Measurements from ENCODE around the gene BPIFA2. TPM values are rescaled to one million over a fixed set of nuclear protein-coding genes. Genes with fewer than 3 reads are reported as not detected.

BPIFA2 gene
- total RNA-seq, 1 experiment from 2014 or later, result not detected

DNA sequence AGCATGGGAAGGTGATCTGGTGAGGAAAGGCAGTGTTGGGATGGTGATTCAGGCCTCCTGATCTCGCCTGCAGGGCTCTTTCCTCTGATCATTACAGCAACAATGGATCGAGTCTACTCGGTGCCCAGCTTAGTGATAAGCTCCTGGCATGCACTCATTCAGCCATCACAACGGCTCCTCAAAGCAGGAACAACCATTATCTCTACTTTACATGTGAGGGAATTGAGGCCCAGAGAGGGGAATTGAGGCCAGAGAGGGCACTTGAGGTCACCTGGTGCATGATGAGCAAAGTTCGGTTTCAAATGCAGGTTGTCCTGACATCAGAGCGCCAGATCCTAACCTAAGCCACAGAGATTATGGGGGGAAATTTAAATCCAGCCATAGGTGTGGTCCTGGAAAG is 42.0 kb upstream of the BPIFA2 start:
- Histone ChIP-seq H3K79me2 (ENCODE audit: insufficient read depth, low read length) (no peaks in the 10 kb centered on the region), H3K23ac (ENCODE audit: insufficient read length, low read depth, low read length) (no peak overlapping the region), H3K4ac (ENCODE audit: low read depth, low read length) (no peak overlapping the region), H3K79me1 (ENCODE audit: insufficient read depth, low read depth, low read length, poor library complexity, severe bottlenecking) (no peaks in the 10 kb centered on the region), H2AK5ac (ENCODE audit: insufficient read length, low read length) (no peak overlapping the region), H2BK120ac (ENCODE audit: low read depth, low read length, poor library complexity, severe bottlenecking) (no peak overlapping the region), H4K91ac (ENCODE audit: insufficient read length, low read depth, low read length) (no peak overlapping the region), H4K20me1 (ENCODE audit: control insufficient read depth, insufficient read depth, insufficient read length) (no peaks in the 10 kb centered on the region), H4K8ac (replicated peaks; ENCODE audit: insufficient read length, low read depth, low read length) (no peak overlapping the region), H2BK20ac (ENCODE audit: low read depth, low read length, poor library complexity, severe bottlenecking) (no peak overlapping the region), H2BK12ac (ENCODE audit: insufficient read length, low read depth, low read length) (no peak overlapping the region), H3K9me3 (ENCODE audit: control insufficient read depth, low read depth, low read length) (no peaks in the 10 kb centered on the region), H2BK5ac (ENCODE audit: insufficient read length, low read length) (no peak overlapping the region), H3K18ac (ENCODE audit: insufficient read length, low read depth, low read length) (no peak overlapping the region), H3K27ac (ENCODE audit: insufficient read length, low read depth, low read length) (no peak overlapping the region), H2BK15ac (ENCODE audit: low read depth, low read length) (no peak overlapping the region), H2AFZ (ENCODE audit: low read length) (no peak overlapping the region), H3K4me1 (ENCODE audit: insufficient read depth, low read length) (no peaks in the 10 kb centered on the region), H3K9ac (ENCODE audit: extremely low read depth, insufficient read length, low read length) (no peak overlapping the region), H3K23me2 (ENCODE audit: insufficient read length, low read depth, low read length, poor library complexity, severe bottlenecking) (no peaks in the 10 kb centered on the region), H4K5ac (ENCODE audit: insufficient read length, low read depth, low read length) (no peak overlapping the region), H3T11ph (ENCODE audit: low read length) (no peak overlapping the region), H3K4me2 (ENCODE audit: insufficient read depth, insufficient read length, low read length) (no peak overlapping the region), H3K14ac (ENCODE audit: insufficient read depth, low read length) (no peak overlapping the region), H3K27me3 (ENCODE audit: insufficient read depth, low read length) (no peaks in the 10 kb centered on the region), H3K56ac (ENCODE audit: insufficient read length, low read depth, low read length) (no peak overlapping the region)
- H3K4me1 Mint-ChIP-seq, result peaks cover 0 to 3% of the 10 kb centered on the region in 2 experiments; a peak in 1 of 4 replicates
- no peak overlapping the region for H3K4me3 Mint-ChIP-seq
- TF ChIP-seq, protein P1, sequence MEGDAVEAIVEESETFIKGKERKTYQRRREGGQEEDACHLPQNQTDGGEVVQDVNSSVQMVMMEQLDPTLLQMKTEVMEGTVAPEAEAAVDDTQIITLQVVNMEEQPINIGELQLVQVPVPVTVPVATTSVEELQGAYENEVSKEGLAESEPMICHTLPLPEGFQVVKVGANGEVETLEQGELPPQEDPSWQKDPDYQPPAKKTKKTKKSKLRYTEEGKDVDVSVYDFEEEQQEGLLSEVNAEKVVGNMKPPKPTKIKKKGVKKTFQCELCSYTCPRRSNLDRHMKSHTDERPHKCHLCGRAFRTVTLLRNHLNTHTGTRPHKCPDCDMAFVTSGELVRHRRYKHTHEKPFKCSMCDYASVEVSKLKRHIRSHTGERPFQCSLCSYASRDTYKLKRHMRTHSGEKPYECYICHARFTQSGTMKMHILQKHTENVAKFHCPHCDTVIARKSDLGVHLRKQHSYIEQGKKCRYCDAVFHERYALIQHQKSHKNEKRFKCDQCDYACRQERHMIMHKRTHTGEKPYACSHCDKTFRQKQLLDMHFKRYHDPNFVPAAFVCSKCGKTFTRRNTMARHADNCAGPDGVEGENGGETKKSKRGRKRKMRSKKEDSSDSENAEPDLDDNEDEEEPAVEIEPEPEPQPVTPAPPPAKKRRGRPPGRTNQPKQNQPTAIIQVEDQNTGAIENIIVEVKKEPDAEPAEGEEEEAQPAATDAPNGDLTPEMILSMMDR (conservative IDR thresholded peaks at IDR 0.05), result no peak
- peaks cover 11 to 15% of the 10 kb centered on the region in 2 experiments for H3K9me3 Mint-ChIP-seq
- no CpG with 5 or more reads among the region's 6 CpGs for WGBS (ENCODE audit: extremely low coverage, insufficient read length, low lambda C conversion rate)
- peaks cover 0 to 3% (median 0%) of the 10 kb centered on the region in 3 experiments; a peak in 1 of 7 replicates for H3K36me3 Mint-ChIP-seq (ENCODE audit: insufficient read depth in 1 of 3, low read depth in 3 of 3)
- no peak overlapping the region for H3K27ac Mint-ChIP-seq
- no peak for DNase-seq
- H3K27me3 Mint-ChIP-seq (ENCODE audit: low read depth), result peaks cover 47% of the 10 kb centered on the region
